ENCODE data around the gene SMYD4. TPM values are rescaled to one million over a fixed set of nuclear protein-coding genes. Genes with fewer than 3 reads are reported as not detected.

The SMYD4 gene
- total RNA-seq, 1 experiment from 2014 or later: 28.1 TPM

- no peaks in the 10 kb centered on the region for H3K9me3 ChIP-seq (ENCODE audit: low read depth, low read length, poor library complexity, severe bottlenecking)
- no peaks in the 10 kb centered on the region for H3K27me3 ChIP-seq (replicated peaks; ENCODE audit: insufficient read depth, low read depth, low read length, poor library complexity)
- no peaks in the 10 kb centered on the region for H3K36me3 ChIP-seq (ENCODE audit: insufficient read depth, low read length, poor library complexity, severe bottlenecking)
- no peak for DNase-seq (ENCODE audit: low spot score)
- intact Hi-C loops (cut with micrococcal nuclease; ENCODE audit: unreplicated experiment): no loop called here
- no peaks in the 10 kb centered on the region for H3K4me1 ChIP-seq (ENCODE audit: insufficient read depth, low read length, poor library complexity, severe bottlenecking)
- ChIA-PET POLR2A (ENCODE audit: low non-redundant PET) (interaction anchor here (0.5 to 0.6 kb wide), 3 partner anchors 14 to 702 kb away, joined by 3 to 12 read pairs (median 3); no protein-coding TSS in a partner anchor), CTCF (no interaction called here)
- H3K4me3 ChIP-seq (ENCODE audit: low read depth, low read length, poor library complexity, severe bottlenecking): no peak overlapping the region
- BruUV-seq (replicated peaks): no TSS peak
- H3K27ac ChIP-seq (ENCODE audit: low read depth, low read length, poor library complexity, severe bottlenecking): no peak overlapping the region
- TF ChIP-seq EZH2 (IDR thresholded peaks at IDR 0.05; ENCODE audit: borderline replicate concordance, low read depth, low read length, poor library complexity, severe bottlenecking): no peak
- TF ChIP-seq CTCF (conservative IDR thresholded peaks at IDR 0.05; ENCODE audit: low read depth, low read length): no peak
Measured at GRCh38 chr17:1755252-1755826, 74.4 kb downstream of the SMYD4 start.

- no TSS peak for BruUV-seq (replicated peaks)
- no peaks in the 10 kb centered on the region for H3K9me3 ChIP-seq (ENCODE audit: low read depth, low read length, poor library complexity, severe bottlenecking)
- TF ChIP-seq EZH2 (IDR thresholded peaks at IDR 0.05; ENCODE audit: borderline replicate concordance, low read depth, low read length, poor library complexity, severe bottlenecking) (no peak), CTCF (conservative IDR thresholded peaks at IDR 0.05; ENCODE audit: low read depth, low read length) (no peak)
- no peak for DNase-seq (ENCODE audit: low spot score)
- H3K27me3 ChIP-seq (replicated peaks; ENCODE audit: insufficient read depth, low read depth, low read length, poor library complexity): no peaks in the 10 kb centered on the region
- CTCF ChIA-PET: interaction anchor here (0.6 kb wide), 1 partner anchor 26 kb away, joined by 3 read pairs; no protein-coding TSS in a partner anchor
- H3K4me3 ChIP-seq (ENCODE audit: low read depth, low read length, poor library complexity, severe bottlenecking): no peak overlapping the region
- H3K4me1 ChIP-seq (ENCODE audit: insufficient read depth, low read length, poor library complexity, severe bottlenecking): no peaks in the 10 kb centered on the region
- POLR2A ChIA-PET (ENCODE audit: low non-redundant PET): no interaction called here
- H3K27ac ChIP-seq (ENCODE audit: low read depth, low read length, poor library complexity, severe bottlenecking): no peak overlapping the region
- no peaks in the 10 kb centered on the region for H3K36me3 ChIP-seq (ENCODE audit: insufficient read depth, low read length, poor library complexity, severe bottlenecking)
- intact Hi-C loops (cut with micrococcal nuclease; ENCODE audit: unreplicated experiment): no loop called here
Measured at GRCh38 chr17:1754430-1755112, 75.1 kb downstream of the SMYD4 start.

- ChIA-PET POLR2A (ENCODE audit: low non-redundant PET) (no interaction called here), CTCF (interaction anchor here (0.6 kb wide), 1 partner anchor 27 kb away, joined by 3 read pairs; no protein-coding TSS in a partner anchor)
- intact Hi-C loops (cut with micrococcal nuclease; ENCODE audit: unreplicated experiment): no loop called here
- no TSS peak for BruUV-seq (replicated peaks)
- no peak for TF ChIP-seq EZH2 (IDR thresholded peaks at IDR 0.05; ENCODE audit: borderline replicate concordance, low read depth, low read length, poor library complexity, severe bottlenecking)
- no peak for TF ChIP-seq CTCF (conservative IDR thresholded peaks at IDR 0.05; ENCODE audit: low read depth, low read length)
- no peaks in the 10 kb centered on the region for H3K36me3 ChIP-seq (ENCODE audit: insufficient read depth, low read length, poor library complexity, severe bottlenecking)
- DNase-seq (ENCODE audit: low spot score): no peak
- no peak overlapping the region for H3K27ac ChIP-seq (ENCODE audit: low read depth, low read length, poor library complexity, severe bottlenecking)
- H3K9me3 ChIP-seq (ENCODE audit: low read depth, low read length, poor library complexity, severe bottlenecking): no peaks in the 10 kb centered on the region
- H3K4me3 ChIP-seq (ENCODE audit: low read depth, low read length, poor library complexity, severe bottlenecking): no peak overlapping the region
- H3K27me3 ChIP-seq (replicated peaks; ENCODE audit: insufficient read depth, low read depth, low read length, poor library complexity): no peaks in the 10 kb centered on the region
- H3K4me1 ChIP-seq (ENCODE audit: insufficient read depth, low read length, poor library complexity, severe bottlenecking): no peaks in the 10 kb centered on the region
Measured at GRCh38 chr17:1753767-1754429, 75.8 kb downstream of the SMYD4 start.
